ENCODE data around the gene NDUFAB1. TPM values are rescaled to one million over a fixed set of nuclear protein-coding genes. Genes with fewer than 3 reads are reported as not detected.
"Not testable (repeated sequence)": the region's sequence is repeated elsewhere in the genome, so short reads cannot be mapped to it uniquely, and the experiment has no call there.

NDUFAB1 gene
- total RNA-seq, 4 donors from 2014 or later = 166 to 400 (median 323) TPM

DNA sequence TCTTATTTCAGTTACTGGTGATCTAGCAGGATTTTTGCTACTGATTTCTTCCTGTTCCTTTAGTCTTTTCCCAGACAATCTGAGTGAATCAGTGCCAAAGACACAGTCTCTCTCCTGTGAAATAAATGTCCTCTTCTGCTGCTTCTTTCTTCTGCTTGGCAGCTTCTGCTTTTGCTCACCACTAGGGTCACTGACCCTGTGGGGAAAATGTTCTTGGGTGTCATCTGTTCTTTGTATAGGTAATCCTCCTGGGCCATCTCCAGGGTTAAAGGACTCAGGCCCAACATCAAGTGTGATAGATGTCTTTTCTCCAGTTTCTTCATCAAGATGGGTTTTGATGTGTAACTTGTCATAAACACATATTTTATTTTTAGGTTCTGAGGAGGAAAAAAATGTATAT is 39.8 kb upstream of the NDUFAB1 start:
- intact Hi-C loops (cut with DNase I; ENCODE audit: low total_unique reads) (no loop called here), in situ Hi-C loops (cut with MboI; ENCODE audit: low sequenced_read_pairs in 4 of 4) (loop anchor here in 1 of 4 donors (25.0 kb wide), 1 partner anchor 401 kb away; no protein-coding TSS in a partner anchor)
- H3K4me1 ChIP-seq = peaks cover 11 to 13% of the 10 kb centered on the region in 2 donors
- DNase-seq (no peak), ATAC-seq (no peak)
- H3K4me3 ChIP-seq = no peak overlapping the region
- H3K27ac ChIP-seq = no peak overlapping the region
- H3K36me3 ChIP-seq = peaks cover 0 to 23% of the 10 kb centered on the region in 2 donors
- no peak for TF ChIP-seq POLR2A (IDR thresholded peaks at IDR 0.05)
- TF ChIP-seq, protein P1, sequence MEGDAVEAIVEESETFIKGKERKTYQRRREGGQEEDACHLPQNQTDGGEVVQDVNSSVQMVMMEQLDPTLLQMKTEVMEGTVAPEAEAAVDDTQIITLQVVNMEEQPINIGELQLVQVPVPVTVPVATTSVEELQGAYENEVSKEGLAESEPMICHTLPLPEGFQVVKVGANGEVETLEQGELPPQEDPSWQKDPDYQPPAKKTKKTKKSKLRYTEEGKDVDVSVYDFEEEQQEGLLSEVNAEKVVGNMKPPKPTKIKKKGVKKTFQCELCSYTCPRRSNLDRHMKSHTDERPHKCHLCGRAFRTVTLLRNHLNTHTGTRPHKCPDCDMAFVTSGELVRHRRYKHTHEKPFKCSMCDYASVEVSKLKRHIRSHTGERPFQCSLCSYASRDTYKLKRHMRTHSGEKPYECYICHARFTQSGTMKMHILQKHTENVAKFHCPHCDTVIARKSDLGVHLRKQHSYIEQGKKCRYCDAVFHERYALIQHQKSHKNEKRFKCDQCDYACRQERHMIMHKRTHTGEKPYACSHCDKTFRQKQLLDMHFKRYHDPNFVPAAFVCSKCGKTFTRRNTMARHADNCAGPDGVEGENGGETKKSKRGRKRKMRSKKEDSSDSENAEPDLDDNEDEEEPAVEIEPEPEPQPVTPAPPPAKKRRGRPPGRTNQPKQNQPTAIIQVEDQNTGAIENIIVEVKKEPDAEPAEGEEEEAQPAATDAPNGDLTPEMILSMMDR (IDR thresholded peaks at IDR 0.05 in 4 of 5, conservative IDR thresholded peaks at IDR 0.05 in 1 of 5) = no peak
- no peaks in the 10 kb centered on the region for H3K27me3 ChIP-seq
- H3K9me3 ChIP-seq = no peaks in the 10 kb centered on the region

DNA sequence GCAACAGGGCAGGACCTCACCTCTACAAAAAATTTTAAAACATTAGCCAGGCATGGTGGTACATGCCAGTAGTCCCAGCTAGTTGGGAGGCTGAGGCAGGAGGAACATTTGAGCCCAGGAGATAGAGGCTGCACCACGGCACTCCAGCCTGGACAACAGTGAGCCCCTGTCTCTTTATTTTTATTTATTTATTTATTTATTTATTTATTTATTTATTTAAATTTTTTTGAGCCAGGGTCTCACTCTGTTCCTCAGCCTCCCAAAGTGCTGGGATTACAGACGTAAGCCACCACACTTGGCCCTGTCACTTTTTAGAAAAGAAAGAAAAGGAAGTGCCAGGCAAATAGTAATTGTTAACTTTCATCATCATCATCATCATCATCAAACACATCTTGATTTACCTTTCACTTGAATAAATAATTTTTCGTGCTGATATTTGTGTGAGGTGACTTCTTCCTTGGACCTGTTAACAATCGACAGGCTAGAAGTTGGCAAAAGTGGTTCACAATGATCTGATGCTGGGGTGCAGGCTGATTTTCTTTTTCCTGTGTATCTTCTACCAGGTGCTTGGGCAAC is 38.4 kb upstream of the NDUFAB1 start:
- H3K27ac ChIP-seq = no peak overlapping the region
- DNase-seq = no peak
- H3K4me1 ChIP-seq = peaks cover 0 to 2% of the 10 kb centered on the region in 2 donors
- no peak for ATAC-seq
- no peaks in the 10 kb centered on the region for H3K27me3 ChIP-seq
- no peaks in the 10 kb centered on the region for H3K9me3 ChIP-seq
- intact Hi-C loops (cut with DNase I; ENCODE audit: low total_unique reads) = no loop called here
- TF ChIP-seq, protein P1 (IDR thresholded peaks at IDR 0.05 in 4 of 5, conservative IDR thresholded peaks at IDR 0.05 in 1 of 5) = no peak
- no peak for TF ChIP-seq POLR2A (IDR thresholded peaks at IDR 0.05)
- H3K36me3 ChIP-seq = peaks cover 0 to 31% of the 10 kb centered on the region in 2 donors
- in situ Hi-C loops (cut with MboI; ENCODE audit: low sequenced_read_pairs in 4 of 4) = loop anchor here in 1 of 4 donors (25.0 kb wide), 1 partner anchor 403 kb away; no protein-coding TSS in a partner anchor
- no peak overlapping the region for H3K4me3 ChIP-seq

DNA sequence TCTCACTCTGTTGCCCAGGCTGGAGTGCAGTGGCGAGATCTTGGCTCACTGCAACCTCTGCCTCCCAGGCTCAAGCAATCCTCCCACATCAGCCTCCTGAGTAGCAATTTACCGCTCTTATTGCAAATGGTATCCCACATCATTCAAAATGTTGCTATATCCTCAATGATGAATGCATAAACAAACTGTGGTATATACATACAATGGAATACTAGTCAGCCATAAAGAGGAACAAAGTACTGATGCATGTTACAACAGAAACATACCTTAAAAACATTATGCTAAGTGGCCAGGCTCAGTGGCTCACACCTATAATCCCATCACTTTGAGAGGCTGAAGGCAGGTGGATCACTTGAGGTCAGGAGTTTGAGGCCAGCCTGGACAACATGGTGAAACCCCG is 35.8 kb upstream of the NDUFAB1 start:
- H3K27ac ChIP-seq; H3K4me3 ChIP-seq; intact Hi-C loops (cut with DNase I; ENCODE audit: low total_unique reads); ATAC-seq; H3K9me3 ChIP-seq; H3K27me3 ChIP-seq; H3K4me1 ChIP-seq; DNase-seq: not testable (repeated sequence)
- peaks cover 0 to 39% of the 10 kb centered on the region in 2 donors for H3K36me3 ChIP-seq
- in situ Hi-C loops (cut with MboI; ENCODE audit: low sequenced_read_pairs in 4 of 4) = loop anchor here in 1 of 4 donors (25.0 kb wide), 1 partner anchor 405 kb away; no protein-coding TSS in a partner anchor

DNA sequence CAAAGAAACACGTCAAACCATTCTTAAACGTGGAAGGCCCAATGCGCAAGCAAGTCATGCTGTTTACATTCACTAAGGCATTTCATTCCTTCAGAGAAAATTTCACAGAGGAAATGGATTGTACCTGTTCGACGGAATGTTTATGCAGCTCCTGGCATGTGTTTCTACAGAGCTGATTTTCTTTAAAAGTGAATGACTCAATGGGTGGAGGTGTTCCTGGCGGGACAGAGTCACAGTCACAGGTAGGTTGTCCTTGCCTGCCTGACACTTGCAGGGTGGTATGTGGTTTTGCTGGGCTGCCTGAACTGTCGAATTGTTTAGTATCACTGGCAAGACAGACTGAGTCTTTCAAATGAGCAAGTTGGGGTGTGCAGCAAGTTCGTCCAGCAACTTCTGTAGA is 33.4 kb upstream of the NDUFAB1 start:
- intact Hi-C loops (cut with DNase I; ENCODE audit: low total_unique reads) = no loop called here

DNA sequence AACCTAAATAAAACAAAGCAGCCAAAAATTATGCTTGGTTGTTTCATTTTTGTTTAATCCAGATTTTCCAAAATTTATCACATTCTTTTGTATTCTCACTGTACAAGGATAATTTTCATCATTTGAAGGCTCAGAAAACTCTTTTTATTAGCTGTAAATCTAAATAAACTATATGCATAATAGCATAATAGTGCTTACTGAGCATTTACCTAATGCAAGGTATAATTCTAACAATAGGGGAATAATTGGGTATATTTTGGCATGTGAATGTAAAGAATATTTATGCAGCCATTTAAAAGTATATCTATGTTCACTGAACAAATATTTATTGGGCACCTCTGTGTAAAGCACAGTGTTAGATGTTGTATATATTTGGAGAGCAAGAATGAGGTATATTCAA is 28.0 kb upstream of the NDUFAB1 start:
- H3K4me1 ChIP-seq = no peaks in the 10 kb centered on the region
- TF ChIP-seq POLR2A (IDR thresholded peaks at IDR 0.05) = no peak
- TF ChIP-seq, protein P1 (IDR thresholded peaks at IDR 0.05 in 4 of 5, conservative IDR thresholded peaks at IDR 0.05 in 1 of 5) = no peak
- no peak overlapping the region for H3K4me3 ChIP-seq
- peaks cover 6 to 80% of the 10 kb centered on the region in 2 donors for H3K36me3 ChIP-seq
- H3K27me3 ChIP-seq = no peaks in the 10 kb centered on the region
- DNase-seq = no peak
- ATAC-seq = no peak
- in situ Hi-C loops (cut with MboI; ENCODE audit: low sequenced_read_pairs in 4 of 4) (no loop called here), intact Hi-C loops (cut with DNase I; ENCODE audit: low total_unique reads) (no loop called here)
- no peaks in the 10 kb centered on the region for H3K9me3 ChIP-seq
- H3K27ac ChIP-seq = no peak overlapping the region

More for the DNA sequence above, 33.4 kb upstream of the NDUFAB1 start:
- Histone ChIP-seq H3K4me3 (no peak overlapping the region), H3K9me3 (no peaks in the 10 kb centered on the region), H3K27me3 (no peaks in the 10 kb centered on the region), H3K36me3 (peaks cover 0 to 46% of the 10 kb centered on the region in 2 donors), H3K27ac (no peak overlapping the region), H3K4me1 (no peaks in the 10 kb centered on the region)
- TF ChIP-seq, protein P1 (IDR thresholded peaks at IDR 0.05 in 4 of 5, conservative IDR thresholded peaks at IDR 0.05 in 1 of 5) = no peak
- TF ChIP-seq POLR2A (IDR thresholded peaks at IDR 0.05) = no peak
- DNase-seq (no peak), ATAC-seq (no peak)
- in situ Hi-C loops (cut with MboI; ENCODE audit: low sequenced_read_pairs in 4 of 4) = loop anchor here in 1 of 4 donors (25.0 kb wide), 1 partner anchor 408 kb away; no protein-coding TSS in a partner anchor

Measured in gastrocnemius medialis (tissue), 4 donors.